ENCODE results near the gene MRPS21.

MRPS21 gene

DNA sequence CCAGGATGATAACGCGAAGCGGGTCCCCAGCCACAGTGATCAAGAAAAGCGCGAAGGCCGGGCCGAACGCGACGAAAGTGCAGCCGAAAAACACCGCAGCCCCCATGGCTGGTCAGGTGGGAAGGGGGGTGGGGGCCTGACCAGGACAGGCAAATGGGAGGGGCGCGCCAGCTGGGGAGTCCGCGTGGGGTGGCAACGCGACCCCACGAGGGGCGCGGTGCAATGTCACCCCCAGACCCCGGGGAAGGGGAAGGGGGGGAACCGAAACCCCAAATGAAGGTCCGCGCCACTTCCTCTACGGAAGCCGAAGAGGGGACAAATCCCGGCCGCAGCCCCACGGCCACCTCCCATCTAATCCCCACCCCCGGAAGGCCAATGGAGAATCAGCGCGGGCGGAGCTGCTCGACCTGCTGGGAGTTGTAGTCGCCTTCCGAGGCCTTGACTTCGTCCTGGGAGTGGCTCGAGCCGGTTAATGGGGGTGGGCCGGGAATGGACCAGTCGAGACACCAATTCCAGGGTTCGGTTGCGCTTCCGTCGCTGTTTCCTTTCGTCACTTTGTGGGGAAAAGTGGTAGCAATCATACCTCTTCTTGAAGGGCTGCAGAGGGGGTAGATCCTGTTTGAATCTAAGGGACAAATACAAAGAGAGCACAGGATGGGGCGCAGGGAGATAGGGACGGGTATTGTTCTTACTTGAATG, 24.8 kb upstream of the MRPS21 start, which contains the start of gene APH1A:
TSS of gene APH1A (minus strand) at position 312 of the 699 bp plus-strand sequence. CDS start at position 106, 206 bp downstream.
- DNase-seq (ENCODE audit: low spot score) (peak; percentile 98), ATAC-seq (ENCODE audit: low read depth) (peak; percentile 99)
- Histone ChIP-seq H3K27ac (ENCODE audit: poor library complexity, severe bottlenecking) (peak within 1 kb of the TSS; percentile 49), H3K27me3 (ENCODE audit: insufficient read depth, poor library complexity, severe bottlenecking) (no peaks in the 10 kb centered on the region), H3K4me3 (ENCODE audit: severe bottlenecking) (peak within 1 kb of the TSS; percentile 83), H3K36me3 (ENCODE audit: low read depth) (peaks cover 29% of the 10 kb centered on the region), H3K9me3 (ENCODE audit: severe bottlenecking) (no peaks in the 10 kb centered on the region), H3K4me1 (ENCODE audit: insufficient read depth, poor library complexity, severe bottlenecking) (no peaks in the 10 kb centered on the region)
- TF ChIP-seq, protein P1, sequence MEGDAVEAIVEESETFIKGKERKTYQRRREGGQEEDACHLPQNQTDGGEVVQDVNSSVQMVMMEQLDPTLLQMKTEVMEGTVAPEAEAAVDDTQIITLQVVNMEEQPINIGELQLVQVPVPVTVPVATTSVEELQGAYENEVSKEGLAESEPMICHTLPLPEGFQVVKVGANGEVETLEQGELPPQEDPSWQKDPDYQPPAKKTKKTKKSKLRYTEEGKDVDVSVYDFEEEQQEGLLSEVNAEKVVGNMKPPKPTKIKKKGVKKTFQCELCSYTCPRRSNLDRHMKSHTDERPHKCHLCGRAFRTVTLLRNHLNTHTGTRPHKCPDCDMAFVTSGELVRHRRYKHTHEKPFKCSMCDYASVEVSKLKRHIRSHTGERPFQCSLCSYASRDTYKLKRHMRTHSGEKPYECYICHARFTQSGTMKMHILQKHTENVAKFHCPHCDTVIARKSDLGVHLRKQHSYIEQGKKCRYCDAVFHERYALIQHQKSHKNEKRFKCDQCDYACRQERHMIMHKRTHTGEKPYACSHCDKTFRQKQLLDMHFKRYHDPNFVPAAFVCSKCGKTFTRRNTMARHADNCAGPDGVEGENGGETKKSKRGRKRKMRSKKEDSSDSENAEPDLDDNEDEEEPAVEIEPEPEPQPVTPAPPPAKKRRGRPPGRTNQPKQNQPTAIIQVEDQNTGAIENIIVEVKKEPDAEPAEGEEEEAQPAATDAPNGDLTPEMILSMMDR (IDR thresholded peaks at IDR 0.05; ENCODE audit: poor library complexity, severe bottlenecking) = no peak

DNA sequence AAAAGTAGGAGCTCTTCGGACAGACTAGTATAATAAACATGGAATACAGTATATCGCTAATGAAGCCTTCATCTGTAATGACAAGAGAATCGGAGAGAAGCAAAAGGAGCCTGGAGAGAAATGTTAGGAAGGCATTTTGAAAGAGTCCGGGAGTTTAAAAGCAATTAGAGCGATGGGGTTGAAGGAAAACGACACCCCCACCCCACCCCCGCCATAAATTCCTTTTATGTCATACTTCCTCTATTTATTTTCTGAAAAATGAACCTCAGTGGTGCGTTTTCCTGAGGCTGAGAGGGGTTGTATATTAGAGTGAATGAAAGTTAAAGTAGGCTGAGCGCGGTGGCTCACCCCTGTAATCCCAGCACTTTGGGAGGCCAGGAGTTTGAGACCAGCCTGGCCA, 24.2 kb upstream of the MRPS21 start:
- DNase-seq (ENCODE audit: low spot score) = no peak
- no peak for ATAC-seq (ENCODE audit: low read depth)
- Histone ChIP-seq H3K4me3 (ENCODE audit: severe bottlenecking) (peak overlapping the region; percentile 83), H3K36me3 (ENCODE audit: low read depth) (peaks cover 29% of the 10 kb centered on the region), H3K4me1 (ENCODE audit: insufficient read depth, poor library complexity, severe bottlenecking) (no peaks in the 10 kb centered on the region), H3K27me3 (ENCODE audit: insufficient read depth, poor library complexity, severe bottlenecking) (no peaks in the 10 kb centered on the region), H3K9me3 (ENCODE audit: severe bottlenecking) (no peaks in the 10 kb centered on the region), H3K27ac (ENCODE audit: poor library complexity, severe bottlenecking) (peak overlapping the region; percentile 49)
- TF ChIP-seq, protein P1 (IDR thresholded peaks at IDR 0.05; ENCODE audit: poor library complexity, severe bottlenecking) = no peak

DNA sequence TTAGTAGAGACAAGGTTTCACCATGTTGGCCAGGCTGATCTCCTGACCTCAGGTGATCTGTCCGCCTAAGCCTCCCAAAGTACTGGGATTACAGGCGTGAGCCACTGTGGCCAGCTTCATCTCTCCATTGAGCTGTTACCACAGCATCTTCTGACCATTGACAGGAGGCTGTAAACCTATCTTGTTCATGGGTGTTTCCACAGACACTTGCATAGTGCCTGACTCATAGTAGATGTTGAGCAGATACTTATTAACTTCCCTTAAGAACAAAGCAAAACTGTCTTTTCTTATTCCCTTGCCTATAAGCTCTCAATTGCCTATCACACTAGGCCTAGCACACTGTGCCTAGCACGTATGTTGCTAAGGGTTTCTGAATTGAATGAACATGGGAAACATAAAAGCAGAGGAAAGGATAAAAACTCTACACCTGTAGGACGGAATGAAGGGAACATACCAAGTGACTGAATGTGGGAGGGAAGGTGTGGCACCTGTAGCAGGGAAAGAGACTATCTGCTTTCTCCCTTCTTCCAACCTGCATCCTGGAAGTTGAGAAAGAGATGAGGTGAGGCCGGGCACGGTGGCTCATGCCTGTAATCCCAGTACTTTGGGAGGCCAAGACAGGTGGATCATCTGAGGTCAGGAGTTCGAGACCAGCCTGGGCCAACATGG, 22.2 kb upstream of the MRPS21 start:
- Histone ChIP-seq H3K4me3 (ENCODE audit: severe bottlenecking) (no peak overlapping the region), H3K27me3 (ENCODE audit: insufficient read depth, poor library complexity, severe bottlenecking) (no peaks in the 10 kb centered on the region), H3K27ac (ENCODE audit: poor library complexity, severe bottlenecking) (no peak overlapping the region), H3K4me1 (ENCODE audit: insufficient read depth, poor library complexity, severe bottlenecking) (no peaks in the 10 kb centered on the region), H3K36me3 (ENCODE audit: low read depth) (peaks cover 11% of the 10 kb centered on the region), H3K9me3 (ENCODE audit: severe bottlenecking) (no peaks in the 10 kb centered on the region)
- ATAC-seq (ENCODE audit: low read depth) = no peak
- TF ChIP-seq, protein P1 (IDR thresholded peaks at IDR 0.05; ENCODE audit: poor library complexity, severe bottlenecking) = no peak
- DNase-seq (ENCODE audit: low spot score) = no peak

DNA sequence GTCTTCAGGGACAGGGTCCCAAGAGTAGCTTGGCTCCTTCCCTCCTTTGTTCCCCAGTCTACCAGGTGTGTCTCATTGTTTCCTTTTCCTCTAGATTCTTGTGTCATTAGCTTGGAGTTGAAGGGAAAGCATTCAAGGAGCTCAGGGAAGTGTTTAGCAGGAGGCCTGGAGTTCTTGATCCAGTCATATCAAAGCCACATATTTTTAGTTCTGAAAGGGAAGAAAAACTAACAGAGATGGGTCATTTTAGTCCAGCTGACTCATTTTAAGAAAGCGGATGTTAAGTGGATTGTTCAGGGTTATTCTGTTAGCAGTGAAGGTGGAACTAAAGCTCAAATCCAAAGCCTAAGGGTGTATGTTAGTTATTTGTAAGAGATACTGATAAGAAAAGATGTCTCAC, 20.4 kb upstream of the MRPS21 start:
- no peaks in the 10 kb centered on the region for H3K36me3 ChIP-seq (ENCODE audit: low read depth)
- H3K9me3 ChIP-seq (ENCODE audit: severe bottlenecking) = no peaks in the 10 kb centered on the region
- ATAC-seq (ENCODE audit: low read depth) (no peak), DNase-seq (ENCODE audit: low spot score) (no peak)
- H3K4me1 ChIP-seq (ENCODE audit: insufficient read depth, poor library complexity, severe bottlenecking) = no peaks in the 10 kb centered on the region
- H3K27ac ChIP-seq (ENCODE audit: poor library complexity, severe bottlenecking) = no peak overlapping the region
- no peaks in the 10 kb centered on the region for H3K27me3 ChIP-seq (ENCODE audit: insufficient read depth, poor library complexity, severe bottlenecking)
- H3K4me3 ChIP-seq (ENCODE audit: severe bottlenecking) = no peak overlapping the region
- TF ChIP-seq, protein P1 (IDR thresholded peaks at IDR 0.05; ENCODE audit: poor library complexity, severe bottlenecking) = no peak

Data from RWPE2 (cell line).